NCI-H1417 (cell line): ENCODE results near the gene UCHL5.
"Not testable (repeated sequence)": the region's sequence is repeated elsewhere in the genome, so short reads cannot be mapped to it uniquely, and the experiment has no call there.

ENCODE experiments used
- DNase-seq, 3 experiments: peaks; one replicate each; lab custom pipeline; 2025; lab: John Stamatoyannopoulos, UW

UCHL5 gene

GRCh38 chr1:193011406-193011805 is 47.8 kb downstream of the UCHL5 start:
- no peak for DNase-seq

GRCh38 chr1:193009501-193009900 is 49.7 kb downstream of the UCHL5 start:
- no peak for DNase-seq

GRCh38 chr1:193005785-193006184 is 53.4 kb downstream of the UCHL5 start:
- DNase-seq, result no peak

- DNase-seq, result peak in 1 of 3 experiments; percentile 6
These were observed 60.6 kb downstream of the UCHL5 start for GRCh38 chr1:192998536-192998935.

GRCh38 chr1:192994141-192994540 is 65.0 kb downstream of the UCHL5 start:
- DNase-seq, result no peak

GRCh38 chr1:192993426-192994085 is 65.6 kb downstream of the UCHL5 start:
- DNase-seq, result no peak

GRCh38 chr1:192986748-192987334 is 72.3 kb downstream of the UCHL5 start:
- not testable (repeated sequence) for DNase-seq

- no peak for DNase-seq
These were observed 72.9 kb downstream of the UCHL5 start for GRCh38 chr1:192986110-192986747.

GRCh38 chr1:192984080-192984479 is 75.1 kb downstream of the UCHL5 start:
- no peak for DNase-seq

GRCh38 chr1:192983349-192983980 is 75.7 kb downstream of the UCHL5 start:
- no peak for DNase-seq

- no peak for DNase-seq
These were observed 78.3 kb downstream of the UCHL5 start for GRCh38 chr1:192980856-192981255.

- DNase-seq, result not testable (repeated sequence)
These were observed 78.8 kb downstream of the UCHL5 start for GRCh38 chr1:192980334-192980733.

- DNase-seq, result no peak
These were observed 79.6 kb downstream of the UCHL5 start for GRCh38 chr1:192979542-192979941.

- DNase-seq, result no peak
These were observed 80.9 kb downstream of the UCHL5 start for GRCh38 chr1:192978195-192978710.

GRCh38 chr1:192977089-192977706 is 82.0 kb downstream of the UCHL5 start:
- DNase-seq, result peak; percentile 4 to 59 (median 46)

- DNase-seq, result no peak
These were observed 82.6 kb downstream of the UCHL5 start for GRCh38 chr1:192976576-192976975.

GRCh38 chr1:192974701-192975100 is 84.5 kb downstream of the UCHL5 start:
- no peak for DNase-seq

- peak in 2 of 3 experiments; percentile 9 to 71 for DNase-seq
These were observed 85.2 kb downstream of the UCHL5 start for GRCh38 chr1:192973988-192974387.

- peak in 1 of 3 experiments; percentile 38 for DNase-seq
These were observed 86.0 kb downstream of the UCHL5 start for GRCh38 chr1:192973202-192973601.

- no peak for DNase-seq
These were observed 90.1 kb downstream of the UCHL5 start for GRCh38 chr1:192969091-192969490.

- no peak for DNase-seq
These were observed 90.8 kb downstream of the UCHL5 start for GRCh38 chr1:192968323-192968722.

- DNase-seq, result no peak
These were observed 91.3 kb downstream of the UCHL5 start for GRCh38 chr1:192967901-192968300.
